Activated CD4-positive, CD25-positive, alpha-beta regulatory T cell (primary cell): ENCODE results near the gene SLC19A1.

Experiments used
- DNase-seq, 4 experiments: peaks; one replicate each; lab custom pipeline; 2025; lab: John Stamatoyannopoulos, UW

SLC19A1 gene

DNA sequence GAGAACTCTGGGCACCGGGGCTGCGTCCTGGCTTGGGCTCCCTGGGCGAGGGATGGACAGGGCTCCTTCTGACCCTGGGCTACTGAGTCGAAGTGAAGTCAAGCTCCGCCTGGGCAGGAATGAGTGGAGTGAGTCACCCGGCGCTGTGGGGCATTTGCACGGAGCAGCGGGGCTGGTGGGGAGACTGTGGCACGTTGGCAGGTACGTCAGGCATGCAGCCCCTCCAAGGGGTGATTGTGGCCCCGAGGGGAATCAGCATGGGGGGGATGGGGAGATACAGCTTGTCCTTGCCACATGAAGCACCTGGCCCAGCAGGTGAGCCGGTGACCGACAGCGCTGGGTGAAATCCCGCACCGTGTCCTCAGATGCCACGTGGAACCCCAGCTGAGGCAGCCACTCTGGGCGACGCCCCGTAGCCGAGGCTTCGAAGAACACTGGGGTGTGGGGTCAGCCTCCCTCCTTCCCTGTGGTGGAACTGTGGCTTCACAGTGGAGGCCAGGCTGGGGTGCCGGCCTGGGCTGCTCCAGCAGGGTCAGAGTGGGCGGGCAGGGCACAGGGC, 74.9 kb downstream of the SLC19A1 start:
- no peak for DNase-seq

GRCh38 chr21:45466330-45467220, 75.7 kb downstream of the SLC19A1 start:
- no peak for DNase-seq

- no peak for DNase-seq
Observed at GRCh38 chr21:45465611-45466329, 76.5 kb downstream of the SLC19A1 start.

- DNase-seq: no peak
Observed at GRCh38 chr21:45465105-45465504, 77.1 kb downstream of the SLC19A1 start.

DNA sequence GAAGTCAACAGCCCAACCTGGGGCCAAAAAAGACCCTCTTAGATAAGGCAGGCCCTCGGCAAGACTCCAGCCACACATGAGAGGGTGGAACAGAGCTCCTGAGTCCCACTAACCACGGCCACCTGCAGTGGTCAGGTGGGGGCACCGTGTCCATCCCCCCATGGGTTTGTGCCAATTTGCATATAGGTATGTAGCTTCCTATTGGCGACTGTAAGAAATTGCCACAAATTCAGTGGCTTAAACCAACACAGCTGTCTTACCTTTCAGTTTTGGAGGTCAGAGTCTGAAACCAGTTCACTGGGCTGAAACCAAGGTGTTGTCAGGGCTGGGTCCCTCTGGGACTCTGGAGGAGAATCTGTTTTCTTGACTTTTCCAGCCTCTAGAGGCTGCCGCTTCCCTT, 77.9 kb downstream of the SLC19A1 start:
- DNase-seq: no peak

DNA sequence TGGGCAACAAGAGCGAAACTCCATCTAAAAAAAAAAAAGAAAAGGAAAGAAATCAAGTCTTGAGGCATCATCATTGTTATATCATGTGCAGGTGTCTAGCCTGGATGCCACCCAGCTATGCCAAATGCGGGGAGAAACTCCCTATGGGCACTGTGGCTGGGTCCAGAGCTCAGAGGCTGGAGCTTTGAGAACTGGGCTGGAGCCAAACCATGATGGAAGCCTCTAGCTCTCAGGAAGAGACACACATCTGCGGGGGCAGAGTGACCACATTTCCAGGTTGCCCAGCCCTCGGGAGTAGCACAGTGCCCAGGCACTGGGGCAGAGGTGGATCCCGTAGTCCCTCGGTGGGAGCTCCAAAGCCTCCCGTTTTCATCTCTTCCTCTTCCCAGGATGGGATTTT, 78.4 kb downstream of the SLC19A1 start:
- no peak for DNase-seq

GRCh38 chr21:45461806-45462341, 80.4 kb downstream of the SLC19A1 start:
- no peak for DNase-seq

DNA sequence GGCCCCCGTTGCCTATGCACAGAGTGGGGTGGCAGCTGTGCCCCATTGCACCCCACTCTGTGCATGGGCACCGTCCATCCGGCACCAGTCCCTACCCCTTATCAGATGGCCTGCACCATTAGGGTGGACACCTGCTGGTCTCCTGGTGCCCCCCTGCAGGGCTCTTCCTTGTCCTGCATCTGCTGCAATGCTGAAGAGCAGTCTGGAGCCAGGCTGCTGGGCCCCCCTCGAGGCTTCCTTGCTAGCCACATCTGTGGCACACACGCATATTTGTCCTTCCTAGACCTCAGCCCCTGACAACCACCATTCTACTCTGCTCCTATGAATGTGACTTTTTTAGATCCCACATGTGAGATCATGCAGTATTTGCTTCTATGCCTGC, 80.9 kb downstream of the SLC19A1 start:
- no peak for DNase-seq

GRCh38 chr21:45460611-45461368, 81.5 kb downstream of the SLC19A1 start:
- no peak for DNase-seq

- DNase-seq: no peak
Observed at GRCh38 chr21:45460011-45460565, 82.2 kb downstream of the SLC19A1 start.

- DNase-seq: no peak
Observed at GRCh38 chr21:45459171-45460010, 82.8 kb downstream of the SLC19A1 start.

DNA sequence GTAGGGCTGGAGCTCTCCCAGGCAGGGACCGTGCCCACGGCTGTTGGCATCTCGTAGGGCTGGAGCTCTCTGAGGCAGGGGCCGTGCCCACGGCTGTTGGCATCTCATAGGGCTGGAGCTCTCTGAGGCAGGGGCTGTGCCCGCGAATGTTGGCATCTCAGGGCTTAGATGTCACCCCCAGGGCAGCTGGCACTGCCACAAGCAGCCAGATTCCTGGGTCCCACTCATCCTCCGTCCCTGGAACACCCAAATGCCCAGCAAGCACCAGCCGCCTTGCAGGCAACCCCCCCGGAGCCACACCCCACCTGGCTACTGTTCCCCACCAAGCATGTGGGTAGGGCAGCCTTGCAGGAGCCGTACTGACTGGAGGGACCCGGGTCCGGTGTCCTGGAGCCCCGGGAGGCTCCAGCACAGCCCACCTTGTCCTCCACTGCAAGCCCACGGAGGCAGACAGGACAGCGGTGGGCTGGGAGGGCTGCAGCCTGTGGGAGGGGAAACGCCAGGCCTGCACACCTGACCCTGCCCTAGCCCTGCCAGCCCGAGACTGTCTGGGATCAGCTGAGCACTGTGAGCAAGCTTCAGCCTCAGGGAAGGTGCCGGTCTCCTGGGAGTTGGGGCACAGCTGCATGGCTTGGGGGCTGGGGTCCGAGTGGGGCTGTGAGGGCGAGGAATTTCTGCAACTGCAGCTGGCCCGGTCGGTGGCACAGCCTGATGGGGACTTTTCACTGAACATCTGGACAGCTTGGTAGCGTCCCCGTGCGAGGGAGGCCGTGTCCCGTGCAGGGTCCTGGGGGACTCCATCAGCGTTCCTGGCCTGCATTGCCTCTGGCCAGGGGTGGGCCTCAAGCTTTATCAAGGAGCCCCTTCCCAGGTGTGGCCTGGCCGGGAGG, 83.7 kb downstream of the SLC19A1 start:
- no peak for DNase-seq

DNA sequence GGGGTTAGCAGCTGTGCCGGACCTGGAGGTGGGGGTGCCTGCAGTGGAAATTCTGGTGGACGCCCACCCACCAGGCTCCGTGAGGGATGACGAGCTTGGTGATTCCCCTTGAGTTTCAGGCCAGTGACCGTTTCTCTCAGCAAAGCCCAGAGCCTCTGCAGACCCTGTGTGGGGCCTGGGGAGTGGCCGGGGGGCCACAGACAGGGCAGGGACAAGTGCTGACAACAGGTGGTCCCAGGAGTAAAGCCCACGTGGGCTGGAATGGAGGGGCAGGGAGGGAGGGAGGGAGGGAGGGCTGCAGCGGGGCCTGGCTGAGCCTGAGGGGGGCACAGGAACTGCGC, 84.4 kb downstream of the SLC19A1 start:
- no peak for DNase-seq

GRCh38 chr21:45457161-45457831, 84.9 kb downstream of the SLC19A1 start:
- no peak for DNase-seq

- no peak for DNase-seq
Observed at GRCh38 chr21:45456584-45457160, 85.6 kb downstream of the SLC19A1 start.

DNA sequence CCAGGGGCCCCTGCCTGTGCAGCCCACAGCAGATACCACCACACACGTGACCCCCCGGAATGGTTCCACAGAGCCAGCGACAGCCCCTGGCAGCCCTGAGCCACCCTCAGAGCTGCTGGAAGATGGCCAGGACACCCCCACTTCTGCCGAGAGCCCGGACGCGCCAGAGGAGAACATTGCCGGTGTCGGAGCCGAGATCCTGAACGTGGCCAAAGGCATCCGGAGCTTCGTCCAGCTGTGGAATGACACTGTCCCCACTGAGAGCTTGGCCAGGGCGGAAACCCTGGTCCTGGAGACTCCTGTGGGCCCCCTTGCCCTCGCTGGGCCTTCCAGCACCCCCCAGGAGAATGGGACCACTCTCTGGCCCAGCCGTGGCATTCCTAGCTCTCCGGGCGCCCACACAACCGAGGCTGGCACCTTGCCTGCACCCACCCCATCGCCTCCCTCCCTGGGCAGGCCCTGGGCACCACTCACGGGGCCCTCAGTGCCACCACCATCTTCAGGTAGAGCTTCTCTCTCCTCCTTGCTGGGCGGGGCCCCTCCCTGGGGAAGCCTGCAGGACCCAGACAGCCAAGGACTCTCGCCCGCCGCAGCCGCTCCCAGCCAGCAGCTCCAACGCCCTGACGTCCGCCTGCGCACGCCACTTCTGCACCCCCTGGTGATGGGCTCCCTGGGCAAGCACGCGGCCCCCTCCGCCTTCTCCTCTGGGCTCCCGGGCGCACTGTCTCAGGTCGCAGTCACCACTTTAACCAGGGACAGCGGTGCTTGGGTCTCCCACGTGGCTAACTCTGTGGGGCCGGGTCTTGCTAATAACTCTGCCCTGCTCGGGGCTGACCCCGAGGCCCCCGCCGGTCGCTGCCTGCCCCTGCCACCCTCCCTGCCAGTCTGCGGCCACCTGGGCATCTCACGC, 86.3 kb downstream of the SLC19A1 start:
- no peak for DNase-seq

DNA sequence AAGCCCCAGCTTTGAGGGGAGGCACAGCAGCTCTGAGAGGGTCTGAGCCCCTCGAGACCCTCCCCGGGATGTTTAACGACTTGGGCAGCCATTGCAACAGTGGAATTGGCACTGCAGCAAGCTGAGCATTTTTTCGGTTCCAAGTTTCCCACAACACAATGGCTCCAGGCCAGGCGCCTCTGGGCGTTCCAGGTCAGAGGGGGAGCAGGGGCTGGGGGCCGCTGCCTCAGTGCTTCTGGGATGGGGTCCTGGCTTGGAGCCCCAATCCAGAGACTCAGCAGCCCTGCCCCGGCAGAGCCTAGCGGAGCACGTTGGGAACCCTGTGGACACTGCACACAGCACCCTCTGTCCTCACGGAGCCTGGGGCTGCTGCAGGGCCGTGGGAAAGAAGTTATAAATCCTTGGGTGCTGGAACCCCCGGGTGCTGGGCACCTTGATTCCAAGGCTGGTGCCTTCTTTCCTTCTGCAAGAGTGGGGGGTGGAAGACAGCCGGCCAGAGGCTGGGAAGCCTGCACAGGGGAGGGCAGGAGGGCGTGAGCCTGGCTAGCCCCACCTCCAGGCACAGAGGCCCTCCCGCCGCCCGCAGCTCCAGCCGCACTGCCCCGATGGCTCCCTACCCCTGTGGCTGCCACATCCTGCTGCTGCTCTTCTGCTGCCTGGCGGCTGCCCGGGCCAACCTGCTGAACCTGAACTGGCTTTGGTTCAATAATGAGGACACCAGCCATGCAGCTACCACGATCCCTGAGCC, 87.1 kb downstream of the SLC19A1 start:
- DNase-seq: no peak
